Left lung (tissue), 10 donors: Measurements from ENCODE around the gene PDE6D. TPM values are rescaled to one million over a fixed set of nuclear protein-coding genes. Genes with fewer than 3 reads are reported as not detected.

Experiments used
- ATAC-seq: fragments of 200-7000 bp; cut with Tn5 transposase; one replicate; pipeline ENCODE4 v1.9.1; 2020; ENCODE audit warnings: moderate library complexity
- DNase-seq, 4 donors: peaks; one replicate each; pipeline ENCODE4 v3.0.0-alpha.2; 2013 to 2020
- H3K27ac ChIP-seq, 2 donors: fragments of 200-600 bp; sonication (generic) in 1 of 2; one replicate each; pipeline versions ENCODE4 v1.5.0 to v1.8.0; 2020 to 2021
- H3K27me3 ChIP-seq, 2 donors: fragments of 200-600 bp; sonication (generic) in 1 of 2; one replicate each; pipeline versions ENCODE4 v1.5.0 to v1.8.0; 2020 to 2021
- H3K36me3 ChIP-seq, 2 donors: fragments of 200-600 bp; sonication (generic) in 1 of 2; one replicate each; pipeline versions ENCODE4 v1.5.0 to v1.8.0; 2020 to 2021
- H3K4me1 ChIP-seq, 2 donors: fragments of 200-600 bp; one replicate each; pipeline ENCODE4 v1.8.0; 2021
- H3K4me3 ChIP-seq, 2 donors: fragments of 200-600 bp; sonication (generic) in 1 of 2; one replicate each; pipeline versions ENCODE4 v1.5.0 to v1.8.0; 2020 to 2021; ENCODE audit warnings: mild to moderate bottlenecking in 1 of 2
- H3K9me3 ChIP-seq, 2 donors: fragments of 200-600 bp; sonication (generic) in 1 of 2; one replicate each; pipeline versions ENCODE4 v1.5.0 to v1.8.0; 2020 to 2021
- intact Hi-C, 2 donors: fragments of 100-400 bp; cut with DNase I; formaldehyde crosslinking; loops; one replicate each; pipeline versions ENCODE4 v1.11.2 to v1.14.2; 2022
- polyA plus RNA-seq, 6 donors: library from polyadenylated mRNA; unstranded; fragments of 120-200 nt; gene quantifications; one replicate each; pipeline ENCODE4 v1.2.1, GENCODE V29; 2013; ENCODE audit not compliant: insufficient read length in 6 of 6
- total RNA-seq, 2 donors: library from RNA; stranded (reverse); fragmentation: NEBNext Ultra II Directional; extraction: Animal tissue kit (Norgen Biotek cat#: 25700); gene quantifications; one replicate each; pipeline ENCODE4 v1.2.1, GENCODE V29; 2021
- TF ChIP-seq, protein P1 (sequence below), 2 donors: fragments of 200-600 bp; sonication (generic) in 1 of 2; IDR thresholded peaks; one replicate each; pipeline versions ENCODE4 v1.5.0 to v1.8.0; 2021; ENCODE audit warnings: antibody characterized with exemption in 2 of 2
- donor health status: DM: no; HTN: yes; CAD: no.
- donor health status: DM: no; HTN: no; CAD: no.

The PDE6D gene
- total and polyA plus RNA-seq, 8 donors = 19.7 to 27.9 (median 23.4) TPM

DNA sequence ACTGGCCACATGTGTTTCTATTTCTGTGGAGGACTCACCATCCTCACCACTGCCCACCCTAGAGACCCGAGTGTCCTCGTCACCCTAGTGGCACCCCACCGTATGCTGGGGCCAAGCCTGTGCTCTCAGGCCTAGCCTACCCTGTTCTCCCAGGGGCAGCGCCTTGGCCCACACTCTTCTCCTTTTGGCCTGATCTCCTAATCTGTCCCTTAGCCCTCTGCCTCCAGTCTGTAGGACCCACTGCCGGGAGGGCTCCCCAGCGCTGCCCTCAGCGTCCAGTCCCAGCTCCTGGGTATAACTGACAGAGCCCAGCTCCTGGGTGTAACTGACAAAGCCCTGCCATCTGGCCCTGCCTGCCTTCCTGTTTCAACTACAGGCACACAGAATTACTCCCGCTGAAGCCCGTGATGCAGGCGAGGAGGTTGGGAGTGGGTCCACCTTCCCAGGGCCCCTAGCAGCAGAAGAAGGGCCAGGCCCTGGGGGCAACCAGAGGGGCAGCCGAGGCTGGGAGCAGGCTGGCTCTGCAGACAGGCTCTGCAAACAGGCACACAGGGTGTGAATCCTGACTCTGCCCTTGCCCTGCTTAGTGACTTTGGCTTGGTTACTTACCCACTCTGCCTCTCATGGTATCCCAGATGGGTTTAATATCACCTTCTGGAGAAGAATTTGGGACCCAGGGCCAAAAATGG lies 98.3 kb downstream of the PDE6D start:
- Histone ChIP-seq H3K36me3 (no peaks in the 10 kb centered on the region), H3K4me1 (peaks cover 5 to 27% of the 10 kb centered on the region in 2 donors), H3K4me3 (no peak overlapping the region), H3K27ac (no peak overlapping the region), H3K9me3 (no peaks in the 10 kb centered on the region), H3K27me3 (peaks cover 0 to 6% of the 10 kb centered on the region in 2 donors)
- intact Hi-C loops = no loop called here
- DNase-seq = no peak
- TF ChIP-seq, protein P1, sequence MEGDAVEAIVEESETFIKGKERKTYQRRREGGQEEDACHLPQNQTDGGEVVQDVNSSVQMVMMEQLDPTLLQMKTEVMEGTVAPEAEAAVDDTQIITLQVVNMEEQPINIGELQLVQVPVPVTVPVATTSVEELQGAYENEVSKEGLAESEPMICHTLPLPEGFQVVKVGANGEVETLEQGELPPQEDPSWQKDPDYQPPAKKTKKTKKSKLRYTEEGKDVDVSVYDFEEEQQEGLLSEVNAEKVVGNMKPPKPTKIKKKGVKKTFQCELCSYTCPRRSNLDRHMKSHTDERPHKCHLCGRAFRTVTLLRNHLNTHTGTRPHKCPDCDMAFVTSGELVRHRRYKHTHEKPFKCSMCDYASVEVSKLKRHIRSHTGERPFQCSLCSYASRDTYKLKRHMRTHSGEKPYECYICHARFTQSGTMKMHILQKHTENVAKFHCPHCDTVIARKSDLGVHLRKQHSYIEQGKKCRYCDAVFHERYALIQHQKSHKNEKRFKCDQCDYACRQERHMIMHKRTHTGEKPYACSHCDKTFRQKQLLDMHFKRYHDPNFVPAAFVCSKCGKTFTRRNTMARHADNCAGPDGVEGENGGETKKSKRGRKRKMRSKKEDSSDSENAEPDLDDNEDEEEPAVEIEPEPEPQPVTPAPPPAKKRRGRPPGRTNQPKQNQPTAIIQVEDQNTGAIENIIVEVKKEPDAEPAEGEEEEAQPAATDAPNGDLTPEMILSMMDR (IDR thresholded peaks at IDR 0.05) = no peak
- ATAC-seq = no peak

Other genes starting within 250 kb of the PDE6D start
- gene TEX44, start 188.4 kb downstream of the PDE6D start, total RNA-seq = not detected
- gene TEX44, start 188.4 kb downstream of the PDE6D start, polyA plus RNA-seq = not detected
- 100 to 1,000 TPM; 677 to 980 TPM for gene PTMA, start 72.8 kb downstream of the PDE6D start, total RNA-seq
- gene PTMA, start 72.8 kb downstream of the PDE6D start, polyA plus RNA-seq = 1,000 to 10,000 TPM; 1,790 to 2,328 (median 2,088) TPM
- gene COPS7B, start 5.2 kb upstream of the PDE6D start, total RNA-seq = 10 to 100 TPM; 26.0 to 26.6 TPM
- 10 to 100 TPM; 56.4 to 72.2 (median 64.6) TPM for gene COPS7B, start 5.2 kb upstream of the PDE6D start, polyA plus RNA-seq
- not detected for gene NPPC, start 145.1 kb upstream of the PDE6D start, total RNA-seq
- gene NPPC, start 145.1 kb upstream of the PDE6D start, polyA plus RNA-seq = under 1 TPM in 2 of 6 donors, not detected in 4; 0.14 to 0.23 TPM
- gene DIS3L2, start 180.4 kb upstream of the PDE6D start, total RNA-seq = 10 to 100 TPM; 25.2 to 32.3 TPM
- gene DIS3L2, start 180.4 kb upstream of the PDE6D start, polyA plus RNA-seq = 10 to 100 TPM; 35.9 to 43.4 (median 38.8) TPM